ENCODE data around the gene UVRAG.

The UVRAG gene

DNA sequence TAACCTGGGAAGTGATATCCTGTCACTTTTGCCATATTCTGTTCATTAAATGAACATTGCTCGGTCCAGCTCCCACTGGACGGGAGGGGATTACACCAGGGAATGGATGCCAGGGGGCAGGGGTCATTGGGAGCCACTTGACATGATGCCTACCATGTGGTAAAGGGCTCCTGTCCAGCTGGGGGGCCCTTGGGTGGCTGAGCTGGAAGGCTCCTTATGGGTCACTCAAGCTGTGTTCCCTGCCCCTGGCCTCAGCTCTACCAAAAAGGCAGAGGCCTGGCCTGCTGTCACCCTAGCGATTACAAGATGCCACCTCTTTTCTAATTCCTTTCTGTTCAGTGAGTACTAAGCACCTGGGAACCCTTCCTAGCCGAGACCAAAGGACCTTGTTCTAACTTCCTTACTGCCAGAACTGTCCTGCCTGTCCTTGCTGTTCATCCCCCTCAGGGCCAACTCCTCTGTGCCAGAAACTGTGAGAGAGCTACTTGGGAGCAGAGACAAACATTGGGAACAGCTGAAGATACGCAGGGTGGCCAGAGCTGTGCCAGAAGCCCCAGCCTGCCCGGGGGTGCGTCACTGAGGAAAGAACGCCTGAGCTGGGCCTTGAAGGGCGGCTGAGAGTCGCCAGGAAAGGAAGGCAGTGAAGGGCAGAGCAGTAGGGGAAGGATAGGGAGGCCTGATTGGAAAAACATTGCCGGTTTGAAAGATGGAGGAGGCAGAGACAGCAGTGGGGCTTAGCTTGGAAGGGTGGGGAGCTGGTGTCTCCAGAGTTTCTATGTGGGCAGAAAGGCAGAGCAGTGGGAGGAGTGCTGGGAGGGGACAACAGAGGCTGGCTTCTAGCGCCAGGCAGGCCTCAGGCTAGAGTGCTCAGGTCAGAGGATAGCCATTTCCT lies 12.7 kb upstream of the UVRAG start:
- Histone ChIP-seq H3K4me1 (ENCODE audit: control insufficient read depth, insufficient read depth, low read depth, low read length) (peaks cover 6% of the 10 kb centered on the region), H3K4me3 (ENCODE audit: insufficient read depth in 1 of 2, low read depth in 1 of 2, low read length in 2 of 2) (no peak overlapping the region)

DNA sequence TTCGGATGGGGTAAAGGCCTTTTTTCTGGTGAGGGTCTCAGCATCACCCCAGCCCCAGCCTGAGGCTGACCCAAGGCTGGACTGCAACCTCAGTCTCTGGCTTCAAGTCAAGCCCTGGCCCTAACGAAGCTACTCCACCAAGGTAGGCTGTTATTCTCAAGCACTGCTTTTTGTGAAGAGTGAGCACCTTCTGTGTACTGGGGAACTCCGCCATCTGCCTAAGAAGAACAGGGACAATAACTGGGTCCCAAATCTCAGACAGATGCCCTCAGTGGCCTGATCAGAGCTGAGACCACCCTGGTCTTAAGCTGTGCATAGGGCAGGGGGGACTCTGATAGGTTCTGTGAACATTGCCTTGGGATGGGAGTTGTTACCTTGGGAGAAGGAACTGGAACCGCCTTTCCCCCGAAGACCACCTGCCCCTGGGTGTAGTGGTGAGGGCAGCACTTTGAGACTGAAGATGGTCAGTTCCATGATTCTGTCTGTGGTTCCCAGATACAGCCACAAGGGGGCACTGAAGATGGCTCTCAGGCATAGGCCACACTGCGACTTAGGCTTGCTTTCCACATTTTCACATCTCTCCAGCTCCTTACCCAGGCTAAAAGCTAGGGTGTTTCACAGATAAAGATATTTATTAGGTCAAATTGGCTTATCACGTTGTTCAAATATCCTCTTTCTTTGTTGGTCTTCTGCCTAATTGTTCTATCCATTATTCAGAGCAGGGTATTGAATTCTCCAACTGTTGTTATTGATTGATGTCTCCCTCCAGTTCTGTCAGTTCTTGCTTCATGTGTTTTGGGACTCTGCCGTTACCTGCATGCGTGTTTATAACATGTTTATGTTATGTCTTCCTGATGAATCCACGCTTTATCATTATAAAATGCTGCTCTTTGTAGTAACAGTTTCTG lies 11.8 kb upstream of the UVRAG start:
- Histone ChIP-seq H3K18ac (ENCODE audit: low read depth in 1 of 2, low read length in 2 of 2) (no peak overlapping the region), H3K4me1 (ENCODE audit: control insufficient read depth, insufficient read depth, low read depth, low read length) (no peaks in the 10 kb centered on the region), H3K36me3 (ENCODE audit: control insufficient read depth in 1 of 2, insufficient read depth in 2 of 2, low read depth in 1 of 2, low read length in 2 of 2) (peaks cover 0 to 52% of the 10 kb centered on the region in 2 experiments), H2BK120ac (ENCODE audit: low read depth, low read length) (no peak overlapping the region), H3K4ac (ENCODE audit: low read depth in 1 of 2, low read length in 2 of 2) (no peak overlapping the region), H3K27ac (ENCODE audit: low read length, poor library complexity, severe bottlenecking) (no peak overlapping the region), H3K27me3 (ENCODE audit: control insufficient read depth in 1 of 2, insufficient read depth in 1 of 2, low read length in 2 of 2) (no peaks in the 10 kb centered on the region), H2BK5ac (ENCODE audit: low read depth, low read length, poor library complexity, severe bottlenecking) (no peak overlapping the region), H2AK5ac (ENCODE audit: low read length, severe bottlenecking) (no peak overlapping the region), H3K4me2 (ENCODE audit: low read length, poor library complexity, severe bottlenecking) (no peak overlapping the region), H2BK12ac (ENCODE audit: low read length in 2 of 2) (no peak overlapping the region), H2BK15ac (ENCODE audit: low read depth, poor library complexity, severe bottlenecking) (no peak overlapping the region), H4K8ac (ENCODE audit: low read length) (no peak overlapping the region), H3K4me3 (ENCODE audit: insufficient read depth in 1 of 2, low read depth in 1 of 2, low read length in 2 of 2) (no peak overlapping the region), H3K79me1 (replicated peaks; ENCODE audit: low read length, poor library complexity, severe bottlenecking) (no peaks in the 10 kb centered on the region), H4K91ac (ENCODE audit: low read length) (no peak overlapping the region), H3K23ac (ENCODE audit: low read length in 2 of 2) (no peak overlapping the region), H2AFZ (ENCODE audit: low read depth, low read length) (no peak overlapping the region), H3K14ac (ENCODE audit: low read length in 2 of 2) (no peak overlapping the region), H3K9ac (ENCODE audit: low read length) (peak overlapping the region; percentile 12), H3K9me3 (ENCODE audit: control insufficient read depth, low read length) (no peaks in the 10 kb centered on the region)
- DNase-seq: peak; percentile 72
- WGBS: 48% methylated on average over 7 of the region's 10 CpGs

More for the DNA sequence above, 12.7 kb upstream of the UVRAG start:
- H2BK15ac ChIP-seq (ENCODE audit: low read depth, poor library complexity, severe bottlenecking): peak overlapping the region; percentile 3
- H3K9ac ChIP-seq (ENCODE audit: low read length): peak overlapping the region; percentile 12
- no peak overlapping the region for H2AK5ac ChIP-seq (ENCODE audit: low read length, severe bottlenecking)
- H3K14ac ChIP-seq (ENCODE audit: low read length in 2 of 2): no peak overlapping the region
- no peak overlapping the region for H3K27ac ChIP-seq (ENCODE audit: low read length, poor library complexity, severe bottlenecking)
- 92% methylated on average over 12 of the region's 12 CpGs for WGBS
- no peaks in the 10 kb centered on the region for H3K79me1 ChIP-seq (replicated peaks; ENCODE audit: low read length, poor library complexity, severe bottlenecking)
- no peak for DNase-seq
- no peak overlapping the region for H2BK120ac ChIP-seq (ENCODE audit: low read depth, low read length)
- no peak overlapping the region for H3K18ac ChIP-seq (ENCODE audit: low read depth in 1 of 2, low read length in 2 of 2)
- no peak overlapping the region for H3K23ac ChIP-seq (ENCODE audit: low read length in 2 of 2)
- no peak overlapping the region for H3K4me2 ChIP-seq (ENCODE audit: low read length, poor library complexity, severe bottlenecking)
- H4K91ac ChIP-seq (ENCODE audit: low read length): no peak overlapping the region
- no peak overlapping the region for H3K4ac ChIP-seq (ENCODE audit: low read depth in 1 of 2, low read length in 2 of 2)
- no peak overlapping the region for H2AFZ ChIP-seq (ENCODE audit: low read depth, low read length)
- H2BK5ac ChIP-seq (ENCODE audit: low read depth, low read length, poor library complexity, severe bottlenecking): no peak overlapping the region
- peaks cover 0 to 61% of the 10 kb centered on the region in 2 experiments for H3K36me3 ChIP-seq (ENCODE audit: control insufficient read depth in 1 of 2, insufficient read depth in 2 of 2, low read depth in 1 of 2, low read length in 2 of 2)
- no peak overlapping the region for H2BK12ac ChIP-seq (ENCODE audit: low read length in 2 of 2)
- no peak overlapping the region for H4K8ac ChIP-seq (ENCODE audit: low read length)
- H3K27me3 ChIP-seq (ENCODE audit: control insufficient read depth in 1 of 2, insufficient read depth in 1 of 2, low read length in 2 of 2): no peaks in the 10 kb centered on the region
- no peaks in the 10 kb centered on the region for H3K9me3 ChIP-seq (ENCODE audit: control insufficient read depth, low read length)

DNA sequence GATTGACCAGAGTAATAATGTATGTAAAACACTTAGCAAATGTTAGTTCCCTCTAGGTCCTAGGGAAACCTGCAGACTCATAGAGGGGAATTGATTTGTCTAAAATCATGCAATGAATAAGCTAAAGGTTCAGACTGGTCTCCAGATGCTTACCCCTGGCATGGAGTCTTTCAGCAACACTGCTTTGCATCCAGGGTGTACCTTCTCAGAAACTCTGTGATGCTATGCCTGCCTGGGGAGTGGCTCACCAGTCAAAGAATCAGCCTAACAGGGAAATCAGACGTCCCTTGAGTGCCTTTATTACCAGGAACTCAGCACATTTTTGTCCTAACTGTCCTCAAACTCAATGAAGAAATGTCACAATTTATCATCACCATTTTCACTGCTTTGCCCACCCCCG lies 5.9 kb upstream of the UVRAG start:
- Histone ChIP-seq H2AFZ (ENCODE audit: low read depth, low read length) (no peak overlapping the region), H3K9ac (ENCODE audit: low read length) (no peak overlapping the region), H4K91ac (ENCODE audit: low read length) (no peak overlapping the region), H2BK5ac (ENCODE audit: low read depth, low read length, poor library complexity, severe bottlenecking) (no peak overlapping the region), H3K27me3 (ENCODE audit: control insufficient read depth in 1 of 2, insufficient read depth in 1 of 2, low read length in 2 of 2) (peaks cover 0 to 3% of the 10 kb centered on the region in 2 experiments), H3K79me1 (replicated peaks; ENCODE audit: low read length, poor library complexity, severe bottlenecking) (no peaks in the 10 kb centered on the region), H3K4me1 (ENCODE audit: control insufficient read depth, insufficient read depth, low read depth, low read length) (peaks cover 3% of the 10 kb centered on the region), H3K4ac (ENCODE audit: low read depth in 1 of 2, low read length in 2 of 2) (no peak overlapping the region), H2BK120ac (ENCODE audit: low read depth, low read length) (no peak overlapping the region), H2AK5ac (ENCODE audit: low read length, severe bottlenecking) (no peak overlapping the region), H3K14ac (ENCODE audit: low read length in 2 of 2) (no peak overlapping the region), H2BK12ac (ENCODE audit: low read length in 2 of 2) (no peak overlapping the region), H3K23ac (ENCODE audit: low read length in 2 of 2) (no peak overlapping the region), H4K8ac (ENCODE audit: low read length) (no peak overlapping the region), H3K4me3 (ENCODE audit: insufficient read depth in 1 of 2, low read depth in 1 of 2, low read length in 2 of 2) (no peak overlapping the region), H2BK15ac (ENCODE audit: low read depth, poor library complexity, severe bottlenecking) (no peak overlapping the region), H3K36me3 (ENCODE audit: control insufficient read depth in 1 of 2, insufficient read depth in 2 of 2, low read depth in 1 of 2, low read length in 2 of 2) (no peaks in the 10 kb centered on the region), H3K18ac (ENCODE audit: low read depth in 1 of 2, low read length in 2 of 2) (no peak overlapping the region), H3K4me2 (ENCODE audit: low read length, poor library complexity, severe bottlenecking) (no peak overlapping the region), H3K9me3 (ENCODE audit: control insufficient read depth, low read length) (no peaks in the 10 kb centered on the region), H3K27ac (ENCODE audit: low read length, poor library complexity, severe bottlenecking) (no peak overlapping the region)
- no peak for DNase-seq
- 64% methylated on average over 2 of the region's 2 CpGs for WGBS

DNA sequence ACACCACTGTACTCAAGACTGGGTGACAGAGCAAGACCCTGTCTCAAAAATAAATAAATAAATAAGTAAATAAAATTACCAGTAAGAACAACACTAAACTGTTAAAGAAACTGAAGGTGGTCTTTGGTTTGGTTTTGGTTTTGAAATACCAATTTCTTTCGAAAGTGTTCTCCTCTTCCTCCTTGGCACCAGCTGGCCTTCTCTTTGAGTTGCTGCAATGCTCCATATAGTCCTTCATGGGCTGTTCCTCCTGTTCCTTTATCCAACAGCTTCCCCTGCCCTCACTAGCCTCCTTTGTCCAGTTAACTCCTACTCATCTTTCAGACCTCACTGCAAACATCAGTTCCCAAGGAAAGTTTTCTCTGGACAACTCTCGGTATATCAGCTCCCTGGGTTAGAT lies 5.0 kb upstream of the UVRAG start:
- Histone ChIP-seq H2AFZ (ENCODE audit: low read depth, low read length) (no peak overlapping the region), H3K4me3 (ENCODE audit: insufficient read depth in 1 of 2, low read depth in 1 of 2, low read length in 2 of 2) (no peak overlapping the region), H3K9me3 (ENCODE audit: control insufficient read depth, low read length) (no peaks in the 10 kb centered on the region), H2BK15ac (ENCODE audit: low read depth, poor library complexity, severe bottlenecking) (no peak overlapping the region), H2BK5ac (ENCODE audit: low read depth, low read length, poor library complexity, severe bottlenecking) (no peak overlapping the region), H3K4me1 (ENCODE audit: control insufficient read depth, insufficient read depth, low read depth, low read length) (peaks cover 6% of the 10 kb centered on the region), H4K8ac (ENCODE audit: low read length) (no peak overlapping the region), H3K4me2 (ENCODE audit: low read length, poor library complexity, severe bottlenecking) (no peak overlapping the region), H3K79me1 (replicated peaks; ENCODE audit: low read length, poor library complexity, severe bottlenecking) (no peaks in the 10 kb centered on the region), H3K9ac (ENCODE audit: low read length) (no peak overlapping the region), H3K4ac (ENCODE audit: low read depth in 1 of 2, low read length in 2 of 2) (no peak overlapping the region), H3K27ac (ENCODE audit: low read length, poor library complexity, severe bottlenecking) (no peak overlapping the region), H2AK5ac (ENCODE audit: low read length, severe bottlenecking) (no peak overlapping the region), H3K14ac (ENCODE audit: low read length in 2 of 2) (no peak overlapping the region), H2BK12ac (ENCODE audit: low read length in 2 of 2) (no peak overlapping the region), H3K36me3 (ENCODE audit: control insufficient read depth in 1 of 2, insufficient read depth in 2 of 2, low read depth in 1 of 2, low read length in 2 of 2) (no peaks in the 10 kb centered on the region), H3K18ac (ENCODE audit: low read depth in 1 of 2, low read length in 2 of 2) (no peak overlapping the region), H3K23ac (ENCODE audit: low read length in 2 of 2) (no peak overlapping the region), H2BK120ac (ENCODE audit: low read depth, low read length) (no peak overlapping the region), H3K27me3 (ENCODE audit: control insufficient read depth in 1 of 2, insufficient read depth in 1 of 2, low read length in 2 of 2) (peaks cover 0 to 3% of the 10 kb centered on the region in 2 experiments), H4K91ac (ENCODE audit: low read length) (no peak overlapping the region)
- DNase-seq: no peak
- WGBS: 98% methylated on average over 2 of the region's 2 CpGs

Data from mesenchymal stem cell (in vitro differentiated cells and primary cell).